ENCODE data around the gene GDF11. TPM values are rescaled to one million over a fixed set of nuclear protein-coding genes. Genes with fewer than 3 reads are reported as not detected.

The GDF11 gene
- total RNA-seq, 1 donor from 2014 or later = 66.6 TPM

GRCh38 chr12:55732288-55732687, 10.6 kb upstream of the GDF11 start:
- TF ChIP-seq CTCF (conservative IDR thresholded peaks at IDR 0.05) = no peak
- no peaks in the 10 kb centered on the region for H3K9me3 Mint-ChIP-seq
- DNase-seq (ENCODE audit: low read depth, low spot score) = no peak
- H3K4me1 Mint-ChIP-seq = peaks cover 34% of the 10 kb centered on the region
- H3K4me3 Mint-ChIP-seq = peak overlapping the region; percentile 41
- H3K36me3 Mint-ChIP-seq (ENCODE audit: low read depth) = no peaks in the 10 kb centered on the region
- H3K27ac Mint-ChIP-seq (ENCODE audit: unreplicated experiment) = no peak overlapping the region
- H3K27me3 Mint-ChIP-seq (ENCODE audit: low read depth) = no peaks in the 10 kb centered on the region

- peak overlapping the region; percentile 27 for H3K4me3 Mint-ChIP-seq
- no peak for DNase-seq (ENCODE audit: low read depth, low spot score)
Observed at GRCh38 chr12:55733021-55733555, 9.8 kb upstream of the GDF11 start.

GRCh38 chr12:55733858-55734257, 9.1 kb upstream of the GDF11 start:
- no peak for DNase-seq (ENCODE audit: low read depth, low spot score)
- Mint-ChIP-seq H3K4me3 (no peak overlapping the region), H3K9me3 (no peaks in the 10 kb centered on the region), H3K36me3 (ENCODE audit: low read depth) (no peaks in the 10 kb centered on the region), H3K4me1 (peaks cover 43% of the 10 kb centered on the region), H3K27ac (ENCODE audit: unreplicated experiment) (no peak overlapping the region), H3K27me3 (ENCODE audit: low read depth) (no peaks in the 10 kb centered on the region)
- TF ChIP-seq CTCF (conservative IDR thresholded peaks at IDR 0.05) = no peak

More at GRCh38 chr12:55733021-55733555, 9.8 kb upstream of the GDF11 start:
- no peaks in the 10 kb centered on the region for H3K27me3 Mint-ChIP-seq (ENCODE audit: low read depth)
- no peak for TF ChIP-seq CTCF (conservative IDR thresholded peaks at IDR 0.05)
- peaks cover 37% of the 10 kb centered on the region for H3K4me1 Mint-ChIP-seq
- no peak overlapping the region for H3K27ac Mint-ChIP-seq (ENCODE audit: unreplicated experiment)
- H3K9me3 Mint-ChIP-seq = no peaks in the 10 kb centered on the region
- H3K36me3 Mint-ChIP-seq (ENCODE audit: low read depth) = no peaks in the 10 kb centered on the region

GRCh38 chr12:55734595-55734994, 8.3 kb upstream of the GDF11 start:
- no peak overlapping the region for H3K27ac Mint-ChIP-seq (ENCODE audit: unreplicated experiment)

GRCh38 chr12:55736076-55736475, 6.8 kb upstream of the GDF11 start:
- Mint-ChIP-seq H3K27me3 (ENCODE audit: low read depth) (no peaks in the 10 kb centered on the region), H3K36me3 (ENCODE audit: low read depth) (no peaks in the 10 kb centered on the region), H3K9me3 (no peaks in the 10 kb centered on the region), H3K4me3 (peak overlapping the region; percentile 88), H3K4me1 (peaks cover 29% of the 10 kb centered on the region), H3K27ac (ENCODE audit: unreplicated experiment) (peak overlapping the region; percentile 57)
- no peak for DNase-seq (ENCODE audit: low read depth, low spot score)
- no peak for TF ChIP-seq CTCF (conservative IDR thresholded peaks at IDR 0.05)

More at GRCh38 chr12:55734595-55734994, 8.3 kb upstream of the GDF11 start:
- DNase-seq (ENCODE audit: low read depth, low spot score) = no peak
- TF ChIP-seq CTCF (conservative IDR thresholded peaks at IDR 0.05) = no peak
- Mint-ChIP-seq H3K4me3 (no peak overlapping the region), H3K9me3 (no peaks in the 10 kb centered on the region), H3K4me1 (peaks cover 43% of the 10 kb centered on the region), H3K36me3 (ENCODE audit: low read depth) (no peaks in the 10 kb centered on the region), H3K27me3 (ENCODE audit: low read depth) (no peaks in the 10 kb centered on the region)

Measured in neural crest cell (in vitro differentiated cells).